Upper lobe of left lung (tissue), 6 donors: ENCODE results near the gene TRHDE. TPM values are rescaled to one million over a fixed set of nuclear protein-coding genes. Genes with fewer than 3 reads are reported as not detected.

Experiments
- ATAC-seq, 2 donors: fragments of 200-7000 bp; cut with Tn5 transposase; one replicate each; pipeline ENCODE4 v1.9.1; 2022; ENCODE audit warnings: mild to moderate bottlenecking in 2 of 2, moderate library complexity in 2 of 2; ENCODE audit not compliant: low FRiP score in 2 of 2
- DNase-seq, 2 donors: peaks; one replicate each; pipeline ENCODE4 v3.0.0-alpha.2; 2019 to 2020
- H3K27ac ChIP-seq, 4 donors: fragments of 200-600 bp; sonication (generic); one replicate each; pipeline ENCODE4 v1.5.1; 2016 to 2019
- H3K27me3 ChIP-seq, 4 donors: fragments of 200-600 bp; sonication (generic); one replicate each; pipeline ENCODE4 v1.5.1; 2017 to 2019
- H3K36me3 ChIP-seq, 4 donors: fragments of 200-600 bp; sonication (generic); one replicate each; pipeline ENCODE4 v1.5.1; 2016 to 2019
- H3K4me1 ChIP-seq, 4 donors: fragments of 200-600 bp; sonication (generic); one replicate each; pipeline ENCODE4 v1.5.1; 2018 to 2019
- H3K4me3 ChIP-seq, 4 donors: fragments of 200-600 bp; sonication (generic); one replicate each; pipeline ENCODE4 v1.5.1; 2017 to 2019; ENCODE audit warnings: mild to moderate bottlenecking in 2 of 4, moderate library complexity in 1 of 4
- H3K9me3 ChIP-seq, 4 donors: fragments of 200-600 bp; sonication (generic); one replicate each; pipeline ENCODE4 v1.5.1; 2018 to 2019
- EP300 ChIP-seq, 4 donors: sonication (generic); formaldehyde crosslinking; IDR thresholded peaks; one replicate each; pipeline ENCODE4 v1.5.1; 2017; ENCODE audit warnings: antibody characterized with exemption in 4 of 4, control low read depth in 2 of 4
- POLR2A ChIP-seq, 4 donors: fragments of 450-650 bp; IDR thresholded peaks; one replicate each; pipeline ENCODE4 v1.5.1; 2016 to 2017; ENCODE audit warnings: antibody characterized with exemption in 4 of 4, mild to moderate bottlenecking in 2 of 4
- POLR2AphosphoS5 ChIP-seq, 2 donors: sonication (generic); formaldehyde crosslinking; IDR thresholded peaks; one replicate each; pipeline ENCODE4 v1.5.1; 2017; ENCODE audit warnings: antibody characterized with exemption in 2 of 2
- WGBS, 2 donors: methylation state at CpG; one replicate each; pipeline ENCODE4 v1.1.5; 2017 to 2018; 5-methylcytosine and 5-hydroxymethylcytosine counted together
- total RNA-seq, 6 donors: library from RNA; depleted of rRNA in 4 of 6; stranded (reverse); fragments of >200 nt in 4 of 6; gene quantifications; one replicate each; pipeline versions ENCODE4 v1.1.0 to v1.2.1, GENCODE V29; 2016 to 2021
- TF ChIP-seq, protein P1 (sequence below), 6 experiments: fragments of 450-650 bp in 4 of 6; fragments of 200-600 bp in 2 of 6; sonication (generic) in 2 of 6; IDR thresholded peaks; one replicate each; pipeline ENCODE4 v1.5.1; 2016 to 2019; ENCODE audit warnings: antibody characterized with exemption in 6 of 6
- donor health status: DM: no; HTN: no; CAD: no; lungs with moderate emphysema.
- donor health status: DM: no; HTN: yes; CAD: no; lungs with severe emphysema.

The TRHDE gene
- total RNA-seq, 6 donors from 2014 or later = 2.9 to 21.0 (median 14.3) TPM

DNA sequence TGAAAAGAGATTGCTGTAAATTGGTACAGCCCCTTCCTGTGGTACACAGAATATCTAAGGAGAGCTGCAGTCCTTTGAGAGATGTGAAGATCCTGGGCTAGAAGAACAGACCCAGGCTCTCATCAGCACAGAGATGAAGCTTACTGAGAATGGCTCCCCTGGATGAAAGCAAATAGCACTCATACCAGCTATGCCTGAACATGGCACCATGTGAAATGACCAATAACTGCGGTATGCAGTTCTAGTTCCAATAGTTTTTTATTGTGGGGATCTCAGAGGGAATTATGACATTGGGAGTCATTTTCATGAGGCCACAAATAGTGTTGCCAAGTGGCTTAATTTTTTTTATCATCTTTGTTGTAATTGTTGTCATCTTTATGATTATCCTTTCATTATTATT, 15.4 kb upstream of the TRHDE start:
- no peak overlapping the region for H3K4me3 ChIP-seq
- H3K9me3 ChIP-seq = no peaks in the 10 kb centered on the region
- no peaks in the 10 kb centered on the region for H3K4me1 ChIP-seq
- WGBS, 2 donors = 93 to 94% methylated on average over 1 of the region's 1 CpG
- H3K36me3 ChIP-seq = no peaks in the 10 kb centered on the region
- no peak overlapping the region for H3K27ac ChIP-seq
- no peak for TF ChIP-seq POLR2A (IDR thresholded peaks at IDR 0.05)
- no peak for TF ChIP-seq EP300 (IDR thresholded peaks at IDR 0.05)
- TF ChIP-seq, protein P1, sequence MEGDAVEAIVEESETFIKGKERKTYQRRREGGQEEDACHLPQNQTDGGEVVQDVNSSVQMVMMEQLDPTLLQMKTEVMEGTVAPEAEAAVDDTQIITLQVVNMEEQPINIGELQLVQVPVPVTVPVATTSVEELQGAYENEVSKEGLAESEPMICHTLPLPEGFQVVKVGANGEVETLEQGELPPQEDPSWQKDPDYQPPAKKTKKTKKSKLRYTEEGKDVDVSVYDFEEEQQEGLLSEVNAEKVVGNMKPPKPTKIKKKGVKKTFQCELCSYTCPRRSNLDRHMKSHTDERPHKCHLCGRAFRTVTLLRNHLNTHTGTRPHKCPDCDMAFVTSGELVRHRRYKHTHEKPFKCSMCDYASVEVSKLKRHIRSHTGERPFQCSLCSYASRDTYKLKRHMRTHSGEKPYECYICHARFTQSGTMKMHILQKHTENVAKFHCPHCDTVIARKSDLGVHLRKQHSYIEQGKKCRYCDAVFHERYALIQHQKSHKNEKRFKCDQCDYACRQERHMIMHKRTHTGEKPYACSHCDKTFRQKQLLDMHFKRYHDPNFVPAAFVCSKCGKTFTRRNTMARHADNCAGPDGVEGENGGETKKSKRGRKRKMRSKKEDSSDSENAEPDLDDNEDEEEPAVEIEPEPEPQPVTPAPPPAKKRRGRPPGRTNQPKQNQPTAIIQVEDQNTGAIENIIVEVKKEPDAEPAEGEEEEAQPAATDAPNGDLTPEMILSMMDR (IDR thresholded peaks at IDR 0.05) = no peak
- no peak for TF ChIP-seq POLR2AphosphoS5 (IDR thresholded peaks at IDR 0.05)
- no peak for DNase-seq
- no peaks in the 10 kb centered on the region for H3K27me3 ChIP-seq
- ATAC-seq = no peak

DNA sequence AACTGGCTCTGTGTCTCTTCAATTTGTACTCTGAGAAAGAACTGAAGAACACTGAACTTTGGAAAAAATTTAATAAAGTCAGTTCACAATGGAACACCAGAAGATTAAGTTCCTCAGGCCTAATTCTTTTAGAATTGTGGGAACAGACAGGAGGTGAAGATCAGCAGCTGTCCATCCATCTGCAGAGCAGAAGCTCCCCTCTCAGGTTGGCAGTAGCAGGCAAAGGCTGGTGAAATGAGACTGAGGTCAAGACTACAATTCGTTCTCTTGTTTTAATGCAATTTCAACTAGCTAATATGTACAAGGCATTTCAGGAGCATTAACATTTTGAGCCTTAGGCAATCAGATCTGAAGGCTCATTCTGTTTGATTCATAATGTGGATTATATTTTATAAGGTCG, 10.3 kb upstream of the TRHDE start:
- H3K36me3 ChIP-seq = no peaks in the 10 kb centered on the region
- H3K27ac ChIP-seq = no peak overlapping the region
- no peaks in the 10 kb centered on the region for H3K9me3 ChIP-seq
- no peak overlapping the region for H3K4me3 ChIP-seq
- WGBS, 2 donors = 55% methylated on average over 2 of the region's 2 CpGs
- no peak for DNase-seq
- H3K27me3 ChIP-seq = no peaks in the 10 kb centered on the region
- no peak for ATAC-seq
- no peak for TF ChIP-seq POLR2AphosphoS5 (IDR thresholded peaks at IDR 0.05)
- TF ChIP-seq, protein P1 (IDR thresholded peaks at IDR 0.05) = no peak
- H3K4me1 ChIP-seq = no peaks in the 10 kb centered on the region

DNA sequence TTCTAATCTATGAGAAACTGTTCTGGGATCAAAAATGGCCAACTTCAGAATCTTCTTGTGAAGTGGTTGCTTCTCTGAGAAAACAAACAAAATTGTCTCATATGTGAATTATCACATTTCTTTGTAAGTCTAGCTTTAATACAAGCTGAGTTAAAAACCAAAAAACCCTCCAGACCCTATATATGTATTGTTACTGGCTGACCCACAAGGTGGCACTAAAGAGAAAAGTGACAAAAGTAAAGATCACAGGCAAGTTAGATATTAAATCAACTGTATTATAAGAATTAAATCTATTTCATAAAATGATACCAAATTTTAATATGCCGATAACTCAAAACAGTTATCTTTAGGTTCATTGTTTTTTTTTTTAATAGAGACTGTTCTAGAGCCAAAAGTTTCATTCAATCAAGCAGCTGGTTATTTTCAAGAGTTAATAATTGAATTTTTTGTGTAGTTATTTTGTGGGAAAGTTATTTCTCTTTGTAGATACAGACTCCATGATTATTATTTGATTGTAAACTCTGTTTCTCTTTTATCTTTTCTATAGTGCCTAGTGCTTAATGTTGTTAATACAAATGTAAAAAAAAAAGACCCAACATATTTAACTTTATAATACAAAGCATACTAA, 7.5 kb upstream of the TRHDE start:
- no peak for ATAC-seq
- no peaks in the 10 kb centered on the region for H3K9me3 ChIP-seq
- no peaks in the 10 kb centered on the region for H3K4me1 ChIP-seq
- H3K36me3 ChIP-seq = no peaks in the 10 kb centered on the region
- 60 to 68% methylated on average over 1 of the region's 1 CpG for WGBS, 2 donors
- TF ChIP-seq, protein P1 (IDR thresholded peaks at IDR 0.05) = peak in 1 of 6 experiments; percentile 11
- no peak for TF ChIP-seq EP300 (IDR thresholded peaks at IDR 0.05)
- no peak overlapping the region for H3K4me3 ChIP-seq
- no peaks in the 10 kb centered on the region for H3K27me3 ChIP-seq
- no peak for DNase-seq
- H3K27ac ChIP-seq = no peak overlapping the region

DNA sequence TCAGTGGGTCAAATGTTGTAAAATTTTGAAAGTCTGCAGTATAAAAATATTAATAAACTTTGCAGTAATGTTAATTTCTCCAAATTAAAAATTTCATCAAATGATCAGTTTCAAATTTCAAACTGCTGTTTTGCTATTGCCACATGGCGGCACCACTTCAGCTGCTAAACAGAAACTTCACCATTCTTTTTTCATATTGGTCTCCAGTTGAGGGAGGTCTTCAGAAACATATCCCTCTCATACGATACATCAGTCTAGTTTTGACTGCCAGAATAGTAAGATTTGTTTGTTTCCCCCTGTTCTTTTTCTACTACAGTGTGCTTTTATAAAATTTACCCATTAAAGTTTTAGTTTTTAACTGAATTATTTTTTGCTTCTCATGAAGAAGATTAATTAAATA, 4.2 kb upstream of the TRHDE start:
- peaks cover under 1 to 19% (median 7%) of the 10 kb centered on the region in 4 donors for H3K4me1 ChIP-seq

More for the DNA sequence above, 4.2 kb upstream of the TRHDE start:
- H3K36me3 ChIP-seq = no peaks in the 10 kb centered on the region
- ATAC-seq (no peak), DNase-seq (no peak)
- WGBS, 2 donors = 65 to 72% methylated on average over 2 of the region's 2 CpGs
- no peak overlapping the region for H3K4me3 ChIP-seq
- H3K27me3 ChIP-seq = peaks cover 0 to 14% (median 3%) of the 10 kb centered on the region in 4 donors
- no peak for TF ChIP-seq POLR2AphosphoS5 (IDR thresholded peaks at IDR 0.05)
- TF ChIP-seq, protein P1 (IDR thresholded peaks at IDR 0.05) = no peak
- no peak for TF ChIP-seq EP300 (IDR thresholded peaks at IDR 0.05)
- no peak for TF ChIP-seq POLR2A (IDR thresholded peaks at IDR 0.05)
- no peaks in the 10 kb centered on the region for H3K9me3 ChIP-seq
- no peak overlapping the region for H3K27ac ChIP-seq
